Measurements from ENCODE around the gene ACYP1. TPM values are rescaled to one million over a fixed set of nuclear protein-coding genes. Genes with fewer than 3 reads are reported as not detected.

ACYP1 gene
- total and polyA plus RNA-seq, 4 donors, result 18.4 to 76.6 (median 46.0) TPM

GRCh38 chr14:75025876-75026275, 37.9 kb downstream of the ACYP1 start:
- Histone ChIP-seq H3K9me3 (ENCODE audit: control insufficient read depth, insufficient read depth, low read length) (no peaks in the 10 kb centered on the region), H3K4me1 (ENCODE audit: control insufficient read depth, insufficient read depth, low read length) (no peaks in the 10 kb centered on the region), H3K36me3 (ENCODE audit: control insufficient read depth, insufficient read depth, low read length) (peaks cover 25% of the 10 kb centered on the region), H3K27ac (ENCODE audit: low read depth, low read length) (no peak overlapping the region), H3K27me3 (ENCODE audit: control insufficient read depth, insufficient read depth, low read length) (no peaks in the 10 kb centered on the region), H3K4me3 (ENCODE audit: low read depth, low read length) (no peak overlapping the region)
- no peak for DNase-seq (ENCODE audit: low read depth in 4 of 6, low spot score in 6 of 6)
- 95% methylated on average over 2 of the region's 2 CpGs for WGBS (ENCODE audit: insufficient coverage)

- Histone ChIP-seq H3K4me3 (ENCODE audit: low read depth, low read length) (no peak overlapping the region), H3K9me3 (ENCODE audit: control insufficient read depth, insufficient read depth, low read length) (no peaks in the 10 kb centered on the region), H3K27me3 (ENCODE audit: control insufficient read depth, insufficient read depth, low read length) (no peaks in the 10 kb centered on the region), H3K36me3 (ENCODE audit: control insufficient read depth, insufficient read depth, low read length) (peaks cover 25% of the 10 kb centered on the region), H3K27ac (ENCODE audit: low read depth, low read length) (no peak overlapping the region), H3K4me1 (ENCODE audit: control insufficient read depth, insufficient read depth, low read length) (no peaks in the 10 kb centered on the region)
- no peak for DNase-seq (ENCODE audit: low read depth in 4 of 6, low spot score in 6 of 6)
- WGBS (ENCODE audit: insufficient coverage), result 87% methylated on average over 4 of the region's 4 CpGs
These were observed 38.7 kb downstream of the ACYP1 start for GRCh38 chr14:75025082-75025481.

GRCh38 chr14:75023108-75023507, 40.7 kb downstream of the ACYP1 start:
- H3K27ac ChIP-seq (ENCODE audit: low read depth, low read length), result no peak overlapping the region
- no peaks in the 10 kb centered on the region for H3K4me1 ChIP-seq (ENCODE audit: control insufficient read depth, insufficient read depth, low read length)
- no CpG with 5 or more reads among the region's 1 CpG for WGBS (ENCODE audit: insufficient coverage)
- peaks cover 21% of the 10 kb centered on the region for H3K36me3 ChIP-seq (ENCODE audit: control insufficient read depth, insufficient read depth, low read length)
- no peak for DNase-seq (ENCODE audit: low read depth in 4 of 6, low spot score in 6 of 6)
- H3K27me3 ChIP-seq (ENCODE audit: control insufficient read depth, insufficient read depth, low read length), result no peaks in the 10 kb centered on the region
- no peaks in the 10 kb centered on the region for H3K9me3 ChIP-seq (ENCODE audit: control insufficient read depth, insufficient read depth, low read length)
- no peak overlapping the region for H3K4me3 ChIP-seq (ENCODE audit: low read depth, low read length)

GRCh38 chr14:75022655-75023054, 41.2 kb downstream of the ACYP1 start:
- DNase-seq (ENCODE audit: low read depth in 4 of 6, low spot score in 6 of 6), result no peak
- Histone ChIP-seq H3K4me1 (ENCODE audit: control insufficient read depth, insufficient read depth, low read length) (no peaks in the 10 kb centered on the region), H3K9me3 (ENCODE audit: control insufficient read depth, insufficient read depth, low read length) (no peaks in the 10 kb centered on the region), H3K27ac (ENCODE audit: low read depth, low read length) (no peak overlapping the region), H3K36me3 (ENCODE audit: control insufficient read depth, insufficient read depth, low read length) (peaks cover 25% of the 10 kb centered on the region), H3K4me3 (ENCODE audit: low read depth, low read length) (no peak overlapping the region), H3K27me3 (ENCODE audit: control insufficient read depth, insufficient read depth, low read length) (no peaks in the 10 kb centered on the region)
- WGBS (ENCODE audit: insufficient coverage), result 75% methylated on average over 4 of the region's 8 CpGs

- Histone ChIP-seq H3K9me3 (ENCODE audit: control insufficient read depth, insufficient read depth, low read length) (no peaks in the 10 kb centered on the region), H3K4me3 (ENCODE audit: low read depth, low read length) (no peak overlapping the region), H3K27me3 (ENCODE audit: control insufficient read depth, insufficient read depth, low read length) (no peaks in the 10 kb centered on the region), H3K27ac (ENCODE audit: low read depth, low read length) (no peak overlapping the region), H3K4me1 (ENCODE audit: control insufficient read depth, insufficient read depth, low read length) (peaks cover 4% of the 10 kb centered on the region), H3K36me3 (ENCODE audit: control insufficient read depth, insufficient read depth, low read length) (peaks cover 25% of the 10 kb centered on the region)
- WGBS (ENCODE audit: insufficient coverage), result 83% methylated on average over 2 of the region's 3 CpGs
- DNase-seq (ENCODE audit: low read depth in 4 of 6, low spot score in 6 of 6), result no peak
These were observed 45.1 kb downstream of the ACYP1 start for GRCh38 chr14:75018694-75019093.

- WGBS (ENCODE audit: insufficient coverage), result 67% methylated on average over 2 of the region's 3 CpGs
- Histone ChIP-seq H3K27ac (ENCODE audit: low read depth, low read length) (no peak overlapping the region), H3K36me3 (ENCODE audit: control insufficient read depth, insufficient read depth, low read length) (peaks cover 25% of the 10 kb centered on the region), H3K4me3 (ENCODE audit: low read depth, low read length) (no peak overlapping the region), H3K27me3 (ENCODE audit: control insufficient read depth, insufficient read depth, low read length) (no peaks in the 10 kb centered on the region), H3K9me3 (ENCODE audit: control insufficient read depth, insufficient read depth, low read length) (no peaks in the 10 kb centered on the region), H3K4me1 (ENCODE audit: control insufficient read depth, insufficient read depth, low read length) (peaks cover 4% of the 10 kb centered on the region)
- peak in 4 of 6 donors; percentile 15 to 65 (median 40) for DNase-seq (ENCODE audit: low read depth in 4 of 6, low spot score in 6 of 6)
These were observed 47.0 kb downstream of the ACYP1 start for GRCh38 chr14:75016815-75017214.

- no peaks in the 10 kb centered on the region for H3K27me3 ChIP-seq (ENCODE audit: control insufficient read depth, insufficient read depth, low read length)
- peaks cover 4% of the 10 kb centered on the region for H3K4me1 ChIP-seq (ENCODE audit: control insufficient read depth, insufficient read depth, low read length)
- H3K27ac ChIP-seq (ENCODE audit: low read depth, low read length), result no peak overlapping the region
- no peaks in the 10 kb centered on the region for H3K9me3 ChIP-seq (ENCODE audit: control insufficient read depth, insufficient read depth, low read length)
- no peak overlapping the region for H3K4me3 ChIP-seq (ENCODE audit: low read depth, low read length)
- WGBS (ENCODE audit: insufficient coverage), result 100% methylated on average over 1 of the region's 5 CpGs
- H3K36me3 ChIP-seq (ENCODE audit: control insufficient read depth, insufficient read depth, low read length), result peaks cover 25% of the 10 kb centered on the region
- peak in 1 of 6 donors; percentile 4 for DNase-seq (ENCODE audit: low read depth in 4 of 6, low spot score in 6 of 6)
These were observed 48.3 kb downstream of the ACYP1 start for GRCh38 chr14:75015496-75015895.

- Histone ChIP-seq H3K4me1 (ENCODE audit: control insufficient read depth, insufficient read depth, low read length) (peaks cover 4% of the 10 kb centered on the region), H3K9me3 (ENCODE audit: control insufficient read depth, insufficient read depth, low read length) (no peaks in the 10 kb centered on the region), H3K27me3 (ENCODE audit: control insufficient read depth, insufficient read depth, low read length) (no peaks in the 10 kb centered on the region), H3K36me3 (ENCODE audit: control insufficient read depth, insufficient read depth, low read length) (peaks cover 29% of the 10 kb centered on the region), H3K4me3 (ENCODE audit: low read depth, low read length) (no peak overlapping the region), H3K27ac (ENCODE audit: low read depth, low read length) (no peak overlapping the region)
- 88% methylated on average over 5 of the region's 6 CpGs for WGBS (ENCODE audit: insufficient coverage)
- DNase-seq (ENCODE audit: low read depth in 4 of 6, low spot score in 6 of 6), result no peak
These were observed 50.5 kb downstream of the ACYP1 start for GRCh38 chr14:75013290-75013689.

- Histone ChIP-seq H3K9me3 (ENCODE audit: control insufficient read depth, insufficient read depth, low read length) (no peaks in the 10 kb centered on the region), H3K27ac (ENCODE audit: low read depth, low read length) (no peak overlapping the region), H3K36me3 (ENCODE audit: control insufficient read depth, insufficient read depth, low read length) (peaks cover 25% of the 10 kb centered on the region), H3K4me1 (ENCODE audit: control insufficient read depth, insufficient read depth, low read length) (peaks cover 4% of the 10 kb centered on the region), H3K4me3 (ENCODE audit: low read depth, low read length) (no peak overlapping the region), H3K27me3 (ENCODE audit: control insufficient read depth, insufficient read depth, low read length) (no peaks in the 10 kb centered on the region)
- no CpG with 5 or more reads among the region's 4 CpGs for WGBS (ENCODE audit: insufficient coverage)
- DNase-seq (ENCODE audit: low read depth in 4 of 6, low spot score in 6 of 6), result no peak
These were observed 52.3 kb downstream of the ACYP1 start for GRCh38 chr14:75011356-75011994.

GRCh38 chr14:75010472-75011093, 53.2 kb downstream of the ACYP1 start:
- H3K4me3 ChIP-seq (ENCODE audit: low read depth, low read length), result no peak overlapping the region
- no peaks in the 10 kb centered on the region for H3K27me3 ChIP-seq (ENCODE audit: control insufficient read depth, insufficient read depth, low read length)
- H3K4me1 ChIP-seq (ENCODE audit: control insufficient read depth, insufficient read depth, low read length), result peaks cover 4% of the 10 kb centered on the region
- DNase-seq (ENCODE audit: low read depth in 4 of 6, low spot score in 6 of 6), result no peak
- WGBS (ENCODE audit: insufficient coverage), result no CpG with 5 or more reads among the region's 4 CpGs
- H3K9me3 ChIP-seq (ENCODE audit: control insufficient read depth, insufficient read depth, low read length), result no peaks in the 10 kb centered on the region
- H3K27ac ChIP-seq (ENCODE audit: low read depth, low read length), result no peak overlapping the region
- peaks cover 24% of the 10 kb centered on the region for H3K36me3 ChIP-seq (ENCODE audit: control insufficient read depth, insufficient read depth, low read length)
